ENCODE measurements around the gene RABGAP1L.
"Not testable (repeated sequence)": the region's sequence is repeated elsewhere in the genome, so short reads cannot be mapped to it uniquely, and the experiment has no call there.

RABGAP1L gene

GRCh38 chr1:174623324-174624035 lies 464.2 kb downstream of the RABGAP1L start:
- DNase-seq, result no peak

GRCh38 chr1:174626031-174627025 lies 467.0 kb downstream of the RABGAP1L start:
- no peak for DNase-seq

- DNase-seq, result no peak
Observed at GRCh38 chr1:174637487-174637886, 478.2 kb downstream of the RABGAP1L start.

GRCh38 chr1:174639461-174639860 lies 480.1 kb downstream of the RABGAP1L start:
- DNase-seq, result no peak

GRCh38 chr1:174640783-174641182 lies 481.5 kb downstream of the RABGAP1L start:
- no peak for DNase-seq

GRCh38 chr1:174642393-174642792 lies 483.1 kb downstream of the RABGAP1L start:
- DNase-seq, result no peak

- no peak for DNase-seq
Observed at GRCh38 chr1:174643206-174643605, 483.9 kb downstream of the RABGAP1L start.

GRCh38 chr1:174649572-174649971 lies 490.3 kb downstream of the RABGAP1L start:
- not testable (repeated sequence) for DNase-seq

- no peak for DNase-seq
Observed at GRCh38 chr1:174652569-174653280, 493.4 kb downstream of the RABGAP1L start.

GRCh38 chr1:174654560-174654959 lies 495.2 kb downstream of the RABGAP1L start:
- no peak for DNase-seq

GRCh38 chr1:174656409-174657059 lies 497.2 kb downstream of the RABGAP1L start:
- no peak for DNase-seq

GRCh38 chr1:174657411-174657810 lies 498.1 kb downstream of the RABGAP1L start:
- DNase-seq, result no peak

- DNase-seq, result no peak
Observed at GRCh38 chr1:174657893-174658292, 498.6 kb downstream of the RABGAP1L start.

GRCh38 chr1:174659823-174660222 lies 500.5 kb downstream of the RABGAP1L start:
- no peak for DNase-seq

GRCh38 chr1:174660476-174660875 lies 501.2 kb downstream of the RABGAP1L start:
- no peak for DNase-seq

GRCh38 chr1:174663358-174663757 lies 504.0 kb downstream of the RABGAP1L start:
- DNase-seq, result no peak

- no peak for DNase-seq
Observed at GRCh38 chr1:174666248-174666647, 506.9 kb downstream of the RABGAP1L start.

GRCh38 chr1:174671826-174672225 lies 512.5 kb downstream of the RABGAP1L start:
- no peak for DNase-seq

- DNase-seq, result no peak
Observed at GRCh38 chr1:174676856-174677255, 517.5 kb downstream of the RABGAP1L start.

GRCh38 chr1:174678657-174679056 lies 519.3 kb downstream of the RABGAP1L start:
- no peak for DNase-seq

- no peak for DNase-seq
Observed at GRCh38 chr1:174680101-174680500, 520.8 kb downstream of the RABGAP1L start.

- no peak for DNase-seq
Observed at GRCh38 chr1:174682419-174683008, 523.2 kb downstream of the RABGAP1L start.

Measured in hematopoietic multipotent progenitor cell treated with erythropoietin and hydrocortisone succinate and interleukin-3 and kit ligand, for 8 days (in vitro differentiated cells).